Thyroid gland (tissue), 4 donors: Measurements from ENCODE around the gene ZNF511. TPM values are rescaled to one million over a fixed set of nuclear protein-coding genes. Genes with fewer than 3 reads are reported as not detected.

ENCODE experiments used
- DNase-seq, 2 donors: peaks; one replicate each; pipeline ENCODE4 v3.0.0-alpha.2; 2019
- H3K27ac ChIP-seq, 3 donors: fragments of 200-600 bp; sonication (generic); 1 replicate in 2 of 3; 2 replicates in 1 of 3; pipeline ENCODE4 v1.5.1; 2016 to 2019; ENCODE audit warnings: mild to moderate bottlenecking in 1 of 3, moderate library complexity in 1 of 3
- H3K27me3 ChIP-seq: fragments of 200-600 bp; sonication (generic); one replicate; pipeline ENCODE4 v1.5.1; 2019
- H3K36me3 ChIP-seq, 2 donors: fragments of 200-600 bp; sonication (generic); one replicate each; pipeline ENCODE4 v1.5.1; 2016 to 2019
- H3K4me1 ChIP-seq, 2 donors: fragments of 200-600 bp; sonication (generic); one replicate each; pipeline ENCODE4 v1.5.1; 2017 to 2019
- H3K4me3 ChIP-seq, 3 donors: fragments of 200-600 bp; sonication (generic); replicated peaks in 1 of 3; 1 replicate in 2 of 3; 2 replicates in 1 of 3; pipeline ENCODE4 v1.5.1; 2016; ENCODE audit warnings: mild to moderate bottlenecking in 1 of 3
- H3K9me3 ChIP-seq: fragments of 200-600 bp; sonication (generic); one replicate; pipeline ENCODE4 v1.5.1; 2017
- POLR2A ChIP-seq, 2 donors: fragments of 450-650 bp; IDR thresholded peaks; one replicate each; pipeline ENCODE4 v1.6.1; 2017; ENCODE audit warnings: antibody characterized with exemption in 2 of 2, mild to moderate bottlenecking in 2 of 2, moderate library complexity in 1 of 2
- WGBS, 2 donors: methylation state at CpG; one replicate each; pipeline ENCODE4 v1.1.5; 2017; 5-methylcytosine and 5-hydroxymethylcytosine counted together
- intact Hi-C: fragments of 100-400 bp; cut with DNase I; formaldehyde crosslinking; loops from one replicate; pipeline ENCODE4 v1.15.1; 2023
- total RNA-seq, 4 donors: library from RNA; depleted of rRNA; stranded (reverse); fragments of >200 nt; gene quantifications; one replicate each; pipeline ENCODE4 v1.2.3, GENCODE V29; 2016
- TF ChIP-seq, protein P1 (sequence below), 6 experiments: fragments of 200-600 bp in 3 of 6; fragments of 450-650 bp in 3 of 6; sonication (generic) in 3 of 6; IDR thresholded peaks; one replicate each; pipeline ENCODE4 v1.5.1; 2016 to 2019; ENCODE audit warnings: antibody characterized with exemption in 6 of 6, mild to moderate bottlenecking in 2 of 6, inconsistent platforms in 1 of 6, moderate library complexity in 1 of 6

Gene ZNF511
- total RNA-seq, 4 donors from 2014 or later = 22.0 to 53.6 (median 26.2) TPM

DNA sequence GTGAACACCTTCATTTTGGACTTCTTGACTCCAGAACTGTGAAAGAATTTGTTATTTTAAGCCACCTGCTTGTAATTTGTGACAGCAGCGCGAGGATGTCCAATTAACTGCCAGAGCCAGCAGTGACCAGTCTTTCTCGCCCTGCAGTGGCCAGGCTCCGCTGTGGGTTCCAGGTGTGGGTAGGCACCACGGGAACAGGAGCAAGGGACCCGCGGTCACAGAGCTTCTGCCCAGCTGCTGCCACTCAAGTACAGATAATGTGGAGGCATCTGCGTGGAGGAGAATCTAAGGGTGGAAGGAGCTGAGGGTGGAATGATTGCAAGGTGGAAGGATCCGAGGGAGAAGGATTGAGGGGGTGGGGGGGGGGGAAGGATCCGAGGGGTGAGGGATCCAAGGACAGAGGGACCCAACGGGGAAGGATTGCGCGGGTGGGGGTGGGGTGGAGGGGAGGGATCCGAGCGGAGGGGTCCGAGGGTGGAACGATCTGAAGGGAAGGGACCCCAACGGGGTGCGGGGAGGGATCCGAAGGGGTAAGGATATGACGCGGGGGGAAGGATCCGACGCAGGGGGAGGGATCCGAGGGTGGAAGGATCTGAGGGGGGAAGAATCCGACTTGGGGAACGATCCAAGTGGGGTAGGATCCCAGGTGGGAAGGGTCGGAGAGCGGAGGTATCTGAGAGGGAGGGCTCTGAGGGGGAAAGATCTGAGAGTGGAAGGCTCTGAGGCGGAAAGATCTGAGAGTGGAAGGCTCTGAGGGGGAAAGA, 24.4 kb downstream of the ZNF511 start:
- H3K27me3 ChIP-seq = peaks cover 28% of the 10 kb centered on the region
- H3K9me3 ChIP-seq = no peaks in the 10 kb centered on the region
- no peaks in the 10 kb centered on the region for H3K36me3 ChIP-seq
- WGBS, 2 donors = 77 to 84% methylated on average over 30 of the region's 30 CpGs
- no peak for TF ChIP-seq POLR2A (IDR thresholded peaks at IDR 0.05)
- TF ChIP-seq, protein P1, sequence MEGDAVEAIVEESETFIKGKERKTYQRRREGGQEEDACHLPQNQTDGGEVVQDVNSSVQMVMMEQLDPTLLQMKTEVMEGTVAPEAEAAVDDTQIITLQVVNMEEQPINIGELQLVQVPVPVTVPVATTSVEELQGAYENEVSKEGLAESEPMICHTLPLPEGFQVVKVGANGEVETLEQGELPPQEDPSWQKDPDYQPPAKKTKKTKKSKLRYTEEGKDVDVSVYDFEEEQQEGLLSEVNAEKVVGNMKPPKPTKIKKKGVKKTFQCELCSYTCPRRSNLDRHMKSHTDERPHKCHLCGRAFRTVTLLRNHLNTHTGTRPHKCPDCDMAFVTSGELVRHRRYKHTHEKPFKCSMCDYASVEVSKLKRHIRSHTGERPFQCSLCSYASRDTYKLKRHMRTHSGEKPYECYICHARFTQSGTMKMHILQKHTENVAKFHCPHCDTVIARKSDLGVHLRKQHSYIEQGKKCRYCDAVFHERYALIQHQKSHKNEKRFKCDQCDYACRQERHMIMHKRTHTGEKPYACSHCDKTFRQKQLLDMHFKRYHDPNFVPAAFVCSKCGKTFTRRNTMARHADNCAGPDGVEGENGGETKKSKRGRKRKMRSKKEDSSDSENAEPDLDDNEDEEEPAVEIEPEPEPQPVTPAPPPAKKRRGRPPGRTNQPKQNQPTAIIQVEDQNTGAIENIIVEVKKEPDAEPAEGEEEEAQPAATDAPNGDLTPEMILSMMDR (IDR thresholded peaks at IDR 0.05) = no peak
- DNase-seq = no peak
- no peak overlapping the region for H3K27ac ChIP-seq
- peaks cover 14 to 22% of the 10 kb centered on the region in 2 donors for H3K4me1 ChIP-seq
- intact Hi-C loops = no loop called here
- H3K4me3 ChIP-seq = no peak overlapping the region

DNA sequence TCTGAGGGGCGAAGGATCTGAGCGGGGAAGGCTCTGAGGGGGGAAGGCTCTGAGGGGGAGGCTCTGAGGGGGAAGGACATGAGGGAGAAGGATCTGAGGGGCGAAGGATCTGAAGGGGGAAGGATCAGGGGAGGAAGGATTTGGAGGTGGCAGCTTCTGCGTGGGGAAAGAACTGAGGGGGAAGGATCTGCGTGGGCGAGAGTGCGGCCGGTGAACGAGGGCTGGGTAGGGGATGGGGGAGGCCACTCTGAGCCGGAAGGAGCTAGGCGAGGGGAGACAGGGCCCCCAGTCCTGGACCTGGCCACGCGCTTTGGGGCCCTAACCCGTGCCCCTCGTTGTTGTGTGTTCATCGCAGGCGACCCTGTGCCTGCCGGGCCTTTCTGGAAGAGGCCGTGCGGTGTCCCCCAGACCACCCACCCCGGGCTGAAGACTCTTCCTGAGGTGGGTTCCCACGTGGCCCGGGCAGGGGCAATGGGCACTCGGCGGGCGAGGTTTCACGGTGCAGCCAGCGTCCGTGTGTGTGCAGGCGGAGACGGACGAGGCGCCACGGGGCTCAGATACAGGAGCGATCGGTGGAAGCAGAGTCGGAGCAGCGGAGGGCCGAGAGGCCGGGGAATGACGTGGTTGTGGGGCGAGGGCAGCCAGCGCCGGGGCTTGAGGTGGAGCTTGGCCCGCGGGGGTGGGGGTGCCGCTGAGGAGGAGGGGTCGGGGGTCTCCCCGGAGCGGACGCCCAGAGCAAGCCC, 26.0 kb downstream of the ZNF511 start:
- peaks cover 14 to 22% of the 10 kb centered on the region in 2 donors for H3K4me1 ChIP-seq
- no peaks in the 10 kb centered on the region for H3K36me3 ChIP-seq
- WGBS, 2 donors = 23 to 55% methylated on average over 17 to 38 of the region's 51 CpGs
- H3K27ac ChIP-seq = no peak overlapping the region
- no peak for DNase-seq
- no peak for TF ChIP-seq POLR2A (IDR thresholded peaks at IDR 0.05)
- TF ChIP-seq, protein P1 (IDR thresholded peaks at IDR 0.05) = no peak
- peaks cover 28% of the 10 kb centered on the region for H3K27me3 ChIP-seq
- intact Hi-C loops = no loop called here
- H3K4me3 ChIP-seq = peak overlapping the region in 1 of 3 donors; percentile 15
- no peaks in the 10 kb centered on the region for H3K9me3 ChIP-seq

DNA sequence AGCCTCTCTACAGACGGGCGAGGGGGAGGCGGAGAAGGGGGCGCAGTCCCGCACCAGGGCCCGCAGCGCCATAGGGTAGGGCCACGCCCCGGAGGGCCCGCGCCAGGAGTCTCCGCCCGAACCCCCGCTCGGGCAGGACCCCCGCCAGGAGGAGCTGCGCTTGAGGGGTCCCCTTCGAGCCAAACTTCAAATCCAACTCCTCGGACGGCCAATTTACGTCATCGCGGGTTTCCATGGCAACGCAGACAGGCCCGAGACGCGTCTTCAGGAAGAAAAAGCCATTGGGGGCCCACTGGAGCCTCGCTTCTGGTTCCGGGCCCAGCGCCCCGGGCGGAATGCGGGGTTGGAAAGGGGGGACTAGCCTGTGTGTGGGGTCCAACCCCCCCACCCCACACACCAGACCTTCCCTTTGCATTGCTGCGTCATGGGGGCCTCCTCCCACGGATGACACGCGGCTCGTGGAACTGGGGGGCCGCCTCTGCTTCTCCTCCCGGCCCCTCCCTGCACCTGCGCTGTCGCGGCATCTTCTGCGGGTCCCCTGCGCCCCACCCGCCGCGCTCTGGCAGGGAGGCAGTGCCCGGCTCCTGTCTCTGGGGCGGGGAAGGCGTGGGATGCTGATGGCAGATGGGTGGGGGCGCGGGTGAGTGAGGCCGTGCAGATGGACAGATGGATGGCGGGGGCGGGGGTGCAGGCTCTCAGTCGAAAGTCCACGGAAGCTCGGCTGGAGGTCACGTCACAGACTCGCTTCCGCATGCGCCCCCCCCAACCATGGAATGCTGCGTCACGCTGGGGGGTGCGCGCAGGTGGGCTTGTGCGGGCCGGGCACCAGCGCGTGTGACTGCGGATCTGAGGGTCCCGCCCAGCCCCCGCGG, 26.8 kb downstream of the ZNF511 start:
- no peaks in the 10 kb centered on the region for H3K9me3 ChIP-seq
- peak overlapping the region in 1 of 3 donors; percentile 15 for H3K4me3 ChIP-seq
- WGBS, 2 donors = 2 to 4% methylated on average over 5 to 12 of the region's 75 CpGs
- H3K27me3 ChIP-seq = peaks cover 28% of the 10 kb centered on the region
- no peaks in the 10 kb centered on the region for H3K36me3 ChIP-seq
- H3K4me1 ChIP-seq = peaks cover 14 to 22% of the 10 kb centered on the region in 2 donors
- no peak overlapping the region for H3K27ac ChIP-seq
- TF ChIP-seq, protein P1 (IDR thresholded peaks at IDR 0.05) = no peak
- TF ChIP-seq POLR2A (IDR thresholded peaks at IDR 0.05) = no peak
- DNase-seq = peak; percentile 55 to 58
- intact Hi-C loops = no loop called here

DNA sequence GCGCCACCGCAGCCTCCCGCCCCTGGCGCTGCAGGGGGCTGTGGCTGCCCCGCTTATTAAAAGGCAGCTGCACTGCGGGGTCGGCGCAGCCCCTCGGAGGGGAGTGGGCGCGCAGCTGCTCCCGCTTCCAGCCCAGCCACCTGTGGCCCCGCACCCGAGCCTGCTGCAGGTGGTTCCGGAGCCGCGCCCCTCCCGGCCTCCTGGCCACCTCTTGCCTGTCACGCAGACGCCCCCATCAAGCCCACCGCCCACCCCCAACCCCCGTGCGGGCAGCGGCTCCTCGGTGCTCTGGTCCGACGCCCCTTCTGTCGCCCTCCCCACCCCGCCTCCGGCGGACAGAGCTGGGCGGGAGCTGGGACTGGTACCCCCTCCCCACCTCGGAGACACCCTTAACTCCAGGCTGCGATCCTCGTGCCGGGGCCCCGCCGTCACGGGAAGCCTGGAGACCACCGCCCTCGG, 27.4 kb downstream of the ZNF511 start:
- H3K4me1 ChIP-seq = peaks cover 14 to 22% of the 10 kb centered on the region in 2 donors
- H3K27ac ChIP-seq = no peak overlapping the region
- WGBS, 2 donors = 9% methylated on average over 13 of the region's 41 CpGs; no CpG with 5 or more reads in 1 of the 2 donors
- no peaks in the 10 kb centered on the region for H3K36me3 ChIP-seq
- intact Hi-C loops = no loop called here
- peaks cover 28% of the 10 kb centered on the region for H3K27me3 ChIP-seq
- TF ChIP-seq, protein P1 (IDR thresholded peaks at IDR 0.05) = no peak
- TF ChIP-seq POLR2A (IDR thresholded peaks at IDR 0.05) = no peak
- no peak overlapping the region for H3K4me3 ChIP-seq
- DNase-seq = no peak
- H3K9me3 ChIP-seq = no peaks in the 10 kb centered on the region
